Left ventricle myocardium inferior (tissue), 1 donor: ENCODE results near the gene PEMT. TPM values are rescaled to one million over a fixed set of nuclear protein-coding genes. Genes with fewer than 3 reads are reported as not detected.
A peak's percentile ranks its signal among the peaks of the same experiment; 100 is the strongest.

Experiments
- DNase-seq: peaks from one replicate; pipeline ENCODE4 v3.0.0-alpha.2; 2020
- H3K27ac ChIP-seq: fragments of 200-600 bp; replicated peaks from 2 replicates; pipeline ENCODE4 v1.8.0; 2021
- H3K27me3 ChIP-seq: fragments of 200-600 bp; 2 replicates; pipeline ENCODE4 v1.8.0; 2021; ENCODE audit warnings: low read depth
- H3K36me3 ChIP-seq: fragments of 200-600 bp; 2 replicates; pipeline ENCODE4 v1.8.0; 2021
- H3K4me1 ChIP-seq: fragments of 200-600 bp; 2 replicates; pipeline ENCODE4 v1.8.0; 2021
- H3K4me3 ChIP-seq: fragments of 200-600 bp; 2 replicates; pipeline ENCODE4 v1.8.0; 2021; ENCODE audit warnings: mild to moderate bottlenecking, moderate library complexity
- H3K9me3 ChIP-seq: fragments of 200-600 bp; replicated peaks from 2 replicates; pipeline ENCODE4 v1.8.0; 2021
- intact Hi-C: fragments of 100-400 bp; cut with micrococcal nuclease; formaldehyde crosslinking; loops from one replicate; pipeline ENCODE4 v1.11.0; 2022
- total RNA-seq: library from RNA; stranded (reverse); fragmentation: NEBNext Ultra II Directional; extraction: Animal tissue kit (Norgen Biotek cat#: 25700); gene quantifications from one replicate; pipeline ENCODE4 v1.2.1, GENCODE V29; 2021
- TF ChIP-seq, protein P1 (sequence below): fragments of 200-600 bp; IDR thresholded peaks from 2 replicates; pipeline ENCODE4 v1.8.0; 2021; ENCODE audit warnings: antibody characterized with exemption, mild to moderate bottlenecking, borderline replicate concordance
- donor health status: DM: no; HTN: yes; CAD: no; lungs with severe emphysema.

The PEMT gene
- total RNA-seq, 1 donor from 2014 or later = 18.8 TPM

DNA sequence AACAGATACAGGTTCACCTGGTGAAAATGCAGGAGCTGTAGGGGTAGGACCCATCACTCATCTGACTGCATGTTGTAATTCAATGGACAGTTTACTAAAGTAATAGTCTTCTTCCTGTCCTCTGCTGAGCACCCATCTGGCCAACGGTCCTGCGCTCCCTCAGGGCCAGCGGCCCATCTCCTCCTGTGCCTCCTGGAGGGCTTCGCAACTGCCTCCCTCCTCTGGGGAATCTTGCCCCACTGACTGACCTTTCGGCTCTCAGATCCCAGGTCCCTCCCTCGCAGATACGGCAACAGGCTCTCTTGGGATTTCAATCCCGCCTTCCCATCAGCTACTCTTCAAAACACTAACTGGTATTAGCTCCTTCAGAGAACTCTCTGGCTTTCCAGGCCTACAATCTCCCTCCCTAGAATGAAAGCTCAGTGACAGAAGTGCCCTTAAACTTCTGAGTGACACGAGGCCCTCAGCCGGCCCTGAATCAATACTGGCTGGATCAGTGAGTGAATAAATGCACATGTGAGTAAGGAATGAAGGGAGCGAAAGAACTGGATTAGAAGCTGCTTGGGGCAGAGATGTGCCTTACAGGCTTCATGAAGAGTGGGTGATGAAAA lies 1.3 kb downstream of the PEMT start:
- Histone ChIP-seq H3K27ac (peak overlapping the region; percentile 90), H3K36me3 (no peaks in the 10 kb centered on the region), H3K9me3 (no peaks in the 10 kb centered on the region), H3K27me3 (no peaks in the 10 kb centered on the region), H3K4me3 (peak overlapping the region; percentile 98), H3K4me1 (peaks cover 34% of the 10 kb centered on the region)
- TF ChIP-seq, protein P1, sequence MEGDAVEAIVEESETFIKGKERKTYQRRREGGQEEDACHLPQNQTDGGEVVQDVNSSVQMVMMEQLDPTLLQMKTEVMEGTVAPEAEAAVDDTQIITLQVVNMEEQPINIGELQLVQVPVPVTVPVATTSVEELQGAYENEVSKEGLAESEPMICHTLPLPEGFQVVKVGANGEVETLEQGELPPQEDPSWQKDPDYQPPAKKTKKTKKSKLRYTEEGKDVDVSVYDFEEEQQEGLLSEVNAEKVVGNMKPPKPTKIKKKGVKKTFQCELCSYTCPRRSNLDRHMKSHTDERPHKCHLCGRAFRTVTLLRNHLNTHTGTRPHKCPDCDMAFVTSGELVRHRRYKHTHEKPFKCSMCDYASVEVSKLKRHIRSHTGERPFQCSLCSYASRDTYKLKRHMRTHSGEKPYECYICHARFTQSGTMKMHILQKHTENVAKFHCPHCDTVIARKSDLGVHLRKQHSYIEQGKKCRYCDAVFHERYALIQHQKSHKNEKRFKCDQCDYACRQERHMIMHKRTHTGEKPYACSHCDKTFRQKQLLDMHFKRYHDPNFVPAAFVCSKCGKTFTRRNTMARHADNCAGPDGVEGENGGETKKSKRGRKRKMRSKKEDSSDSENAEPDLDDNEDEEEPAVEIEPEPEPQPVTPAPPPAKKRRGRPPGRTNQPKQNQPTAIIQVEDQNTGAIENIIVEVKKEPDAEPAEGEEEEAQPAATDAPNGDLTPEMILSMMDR = no peak
- intact Hi-C loops = no loop called here
- no peak for DNase-seq

DNA sequence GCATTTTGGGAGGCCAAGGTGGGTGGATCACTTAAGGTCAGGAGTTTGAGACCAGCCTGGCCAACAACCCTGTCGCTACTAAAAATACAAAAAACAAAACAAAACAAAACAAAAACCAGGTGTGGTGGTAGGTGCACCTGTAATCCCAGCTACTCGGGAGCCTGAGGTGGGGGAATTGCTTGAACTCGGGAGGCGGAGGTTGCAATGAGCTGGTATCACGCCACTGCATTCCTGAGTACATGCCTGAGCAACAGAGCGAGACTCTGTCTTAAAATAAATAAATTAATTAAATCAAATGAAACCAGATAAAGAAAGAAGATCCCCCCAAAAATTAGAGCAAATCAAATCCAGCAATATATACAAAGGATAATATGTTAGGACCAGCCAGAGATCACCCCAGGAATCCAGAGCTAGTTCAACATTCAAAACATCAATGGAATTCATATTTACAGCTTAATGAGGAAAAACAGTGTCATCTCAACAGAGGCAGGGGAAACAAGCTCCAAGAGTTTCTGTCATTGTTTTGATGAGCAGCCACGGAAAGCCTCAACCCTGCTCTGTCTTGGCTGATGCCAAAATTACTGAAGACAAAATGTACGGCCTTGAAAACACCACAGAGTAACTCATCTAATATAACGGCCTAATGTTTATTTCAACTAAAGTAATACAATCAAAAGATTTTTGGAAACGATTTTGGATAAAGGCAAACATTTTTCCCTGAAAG lies 3.7 kb downstream of the PEMT start:
- Histone ChIP-seq H3K36me3 (no peaks in the 10 kb centered on the region), H3K27ac (no peak overlapping the region), H3K4me3 (no peak overlapping the region), H3K9me3 (no peaks in the 10 kb centered on the region), H3K4me1 (peaks cover 30% of the 10 kb centered on the region), H3K27me3 (no peaks in the 10 kb centered on the region)
- TF ChIP-seq, protein P1 = no peak
- DNase-seq = no peak
- intact Hi-C loops = no loop called here

DNA sequence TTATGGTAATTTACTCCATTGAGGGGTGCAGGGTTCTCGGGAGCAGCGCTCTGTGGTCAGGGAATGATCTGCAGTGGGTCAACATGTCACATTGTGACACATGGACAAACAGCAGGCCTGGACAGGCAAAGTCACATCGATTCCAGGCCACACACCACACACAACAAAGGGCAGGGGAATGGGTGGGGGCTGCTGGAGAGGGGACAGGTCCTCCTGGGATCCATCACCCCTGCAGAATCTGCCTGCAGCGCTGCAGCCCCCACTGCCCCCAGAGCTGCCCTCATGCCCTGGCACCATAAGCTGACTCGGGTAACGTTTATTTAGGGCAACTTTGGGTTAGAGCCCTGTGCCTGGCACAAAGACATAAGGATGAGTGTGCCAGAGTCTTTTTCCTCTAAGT lies 9.1 kb downstream of the PEMT start:
- TF ChIP-seq, protein P1 = no peak
- intact Hi-C loops = no loop called here
- no peaks in the 10 kb centered on the region for H3K4me1 ChIP-seq
- H3K9me3 ChIP-seq = no peaks in the 10 kb centered on the region
- no peaks in the 10 kb centered on the region for H3K27me3 ChIP-seq
- H3K36me3 ChIP-seq = no peaks in the 10 kb centered on the region
- H3K27ac ChIP-seq = no peak overlapping the region
- DNase-seq = no peak
- H3K4me3 ChIP-seq = no peak overlapping the region

DNA sequence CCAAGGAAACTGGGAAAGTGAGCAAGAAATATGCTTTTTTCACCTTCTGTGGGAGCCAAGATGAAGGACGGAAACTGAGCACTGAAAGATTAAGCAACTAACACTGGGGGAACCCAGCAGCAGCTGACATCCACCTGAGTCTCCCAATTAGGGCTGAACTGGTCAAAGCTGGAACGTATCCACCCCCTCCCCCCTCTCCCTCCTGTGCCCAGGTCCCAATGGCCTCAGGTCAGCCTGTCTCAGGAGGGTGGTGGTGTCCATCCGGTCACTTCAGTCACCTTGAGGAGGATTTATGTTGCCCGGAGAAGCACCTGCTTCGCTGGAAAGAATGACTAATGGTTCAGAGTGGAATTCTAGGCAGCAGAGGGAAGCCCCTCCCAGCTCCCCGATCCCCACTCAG lies 10.0 kb downstream of the PEMT start:
- no peak overlapping the region for H3K4me3 ChIP-seq
- no peaks in the 10 kb centered on the region for H3K4me1 ChIP-seq
- no peaks in the 10 kb centered on the region for H3K27me3 ChIP-seq
- no peaks in the 10 kb centered on the region for H3K9me3 ChIP-seq
- H3K36me3 ChIP-seq = peaks cover 4% of the 10 kb centered on the region
- intact Hi-C loops = no loop called here
- TF ChIP-seq, protein P1 = no peak
- DNase-seq = no peak
- H3K27ac ChIP-seq = no peak overlapping the region

DNA sequence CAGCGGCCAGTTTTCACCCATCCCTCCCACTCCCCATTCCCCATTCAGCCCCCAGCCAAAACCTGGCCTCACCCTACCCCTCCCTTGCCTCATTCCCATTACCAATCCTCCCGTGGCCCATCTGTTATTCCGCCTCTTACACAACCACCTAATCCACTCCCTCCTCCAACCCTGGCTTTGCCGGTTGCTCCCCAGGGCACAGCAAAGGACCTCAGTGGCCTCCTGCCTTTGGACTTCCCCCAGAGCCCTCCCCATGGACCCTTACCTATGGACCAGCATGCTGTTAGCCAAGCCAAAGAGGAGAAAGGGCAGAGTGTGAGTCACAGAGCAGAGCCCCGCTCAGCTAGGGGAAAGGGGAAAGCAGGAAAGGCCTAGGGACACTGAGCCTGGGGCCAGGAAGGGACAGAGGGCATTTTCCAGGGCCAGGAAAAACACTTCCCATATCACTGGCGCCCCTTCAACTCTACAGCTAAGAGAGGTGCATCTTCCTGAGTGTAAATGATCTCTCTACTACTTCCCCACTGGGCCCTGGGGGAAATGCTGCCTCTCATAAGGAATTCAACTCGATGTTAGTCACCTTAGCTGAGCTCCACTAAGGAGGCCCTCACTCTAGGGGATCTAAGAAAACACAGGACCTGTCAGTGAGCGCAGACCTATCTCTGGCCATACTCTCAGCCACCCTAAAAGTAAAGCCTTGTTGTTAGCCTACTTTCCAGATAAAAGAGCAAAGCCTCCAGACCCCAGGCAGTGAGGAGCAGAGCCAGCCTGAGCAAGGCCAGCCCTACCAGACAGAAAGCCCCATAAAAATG lies 10.6 kb downstream of the PEMT start:
- H3K9me3 ChIP-seq = no peaks in the 10 kb centered on the region
- H3K4me3 ChIP-seq = no peak overlapping the region
- TF ChIP-seq, protein P1 = no peak
- intact Hi-C loops = no loop called here
- H3K27me3 ChIP-seq = no peaks in the 10 kb centered on the region
- H3K36me3 ChIP-seq = peaks cover 9% of the 10 kb centered on the region
- H3K4me1 ChIP-seq = no peaks in the 10 kb centered on the region
- no peak overlapping the region for H3K27ac ChIP-seq
- DNase-seq = no peak
